BE2C (cell line): ENCODE measurements around the gene CAMK1D.

Experiments used
- DNase-seq: peaks from one replicate; pipeline ENCODE4 v3.0.0-alpha.2; 2020
- H3K27me3 ChIP-seq: fragments of 250-450 bp; sonication (Bioruptor Pico); 2 replicates; pipeline ENCODE4 v1.5.1; 2020; ENCODE audit warnings: mild to moderate bottlenecking
- H3K36me3 ChIP-seq: fragments of 250-450 bp; sonication (Bioruptor Pico); 2 replicates; pipeline ENCODE4 v1.5.1; 2020; ENCODE audit warnings: mild to moderate bottlenecking
- H3K4me1 ChIP-seq: fragments of 250-450 bp; sonication (Bioruptor Pico); 2 replicates; pipeline ENCODE4 v1.5.1; 2020
- H3K4me3 ChIP-seq: 2 replicates; pipeline ENCODE4 v1.5.1; 2011; ENCODE audit warnings: low read depth, low read length
- H3K9me3 ChIP-seq: fragments of 250-450 bp; sonication (Bioruptor Pico); 2 replicates; pipeline ENCODE4 v1.5.1; 2020
- CTCF ChIP-seq: IDR thresholded peaks from 2 replicates; pipeline ENCODE4 v1.5.1; 2012; ENCODE audit warnings: mild to moderate bottlenecking, low read depth, low read length

Gene CAMK1D

DNA sequence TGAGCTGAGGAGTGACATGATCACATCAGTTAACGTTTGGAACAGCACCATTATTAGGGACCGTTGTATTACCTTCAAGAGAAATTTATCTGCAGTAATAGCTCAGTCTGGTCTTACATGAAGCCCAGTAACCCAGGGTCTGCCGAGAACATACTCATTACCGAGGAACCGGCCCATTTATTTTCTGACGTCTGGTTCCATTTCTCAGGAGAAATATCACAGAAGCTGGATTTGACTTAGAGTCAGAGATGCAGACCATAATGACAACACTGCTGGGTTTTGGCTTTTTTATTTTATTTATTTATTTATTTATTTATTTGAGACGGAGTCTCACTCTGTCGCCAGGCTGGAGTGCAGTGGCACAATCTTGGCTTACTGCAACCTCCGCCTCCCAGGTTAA, 489.0 kb downstream of the CAMK1D start:
- no peak overlapping the region for H3K4me3 ChIP-seq
- TF ChIP-seq CTCF = no peak
- H3K27me3 ChIP-seq = no peaks in the 10 kb centered on the region
- no peaks in the 10 kb centered on the region for H3K36me3 ChIP-seq
- no peaks in the 10 kb centered on the region for H3K9me3 ChIP-seq
- H3K4me1 ChIP-seq = no peaks in the 10 kb centered on the region
- DNase-seq = no peak

- no peak for DNase-seq
- Histone ChIP-seq H3K36me3 (no peaks in the 10 kb centered on the region), H3K4me3 (no peak overlapping the region), H3K4me1 (no peaks in the 10 kb centered on the region), H3K9me3 (no peaks in the 10 kb centered on the region), H3K27me3 (no peaks in the 10 kb centered on the region)
- TF ChIP-seq CTCF = no peak
Measured at GRCh38 chr10:12838995-12839927, 489.9 kb downstream of the CAMK1D start.

DNA sequence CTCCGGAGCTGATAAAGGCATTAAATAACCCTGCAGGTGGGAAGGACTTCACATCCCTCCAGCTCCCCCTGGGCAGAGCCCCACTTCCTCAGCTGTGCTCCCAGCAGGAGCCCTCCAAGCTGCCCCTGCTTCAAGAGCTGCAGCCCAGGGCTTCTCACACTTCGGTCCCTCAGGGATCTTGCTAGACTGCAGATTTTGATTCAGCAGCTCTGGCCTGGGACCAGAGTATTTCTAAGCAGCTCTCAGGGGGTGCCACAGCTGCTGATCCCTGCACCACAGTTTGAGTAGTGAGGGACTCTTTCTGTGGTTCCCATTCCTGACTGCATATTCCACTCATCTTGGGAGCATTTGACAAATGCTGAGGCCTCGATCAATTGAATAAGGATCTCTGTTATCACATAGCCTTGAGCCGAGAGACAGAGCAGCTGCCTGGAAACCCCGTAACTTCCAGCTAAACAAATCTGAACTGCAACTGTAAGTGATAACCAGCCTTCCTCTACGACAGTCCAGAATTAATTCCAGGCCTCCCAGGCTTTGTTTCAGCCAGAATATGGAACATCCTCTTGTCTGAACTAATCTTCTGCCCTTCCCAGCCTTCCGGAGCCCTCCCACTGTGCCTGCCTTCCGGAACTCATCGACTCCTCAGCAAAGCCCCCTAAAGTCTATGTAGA, 490.7 kb downstream of the CAMK1D start:
- no peak overlapping the region for H3K4me3 ChIP-seq
- no peak for TF ChIP-seq CTCF
- H3K27me3 ChIP-seq = no peaks in the 10 kb centered on the region
- no peaks in the 10 kb centered on the region for H3K9me3 ChIP-seq
- H3K36me3 ChIP-seq = no peaks in the 10 kb centered on the region
- no peaks in the 10 kb centered on the region for H3K4me1 ChIP-seq
- peak; percentile 26 for DNase-seq

DNA sequence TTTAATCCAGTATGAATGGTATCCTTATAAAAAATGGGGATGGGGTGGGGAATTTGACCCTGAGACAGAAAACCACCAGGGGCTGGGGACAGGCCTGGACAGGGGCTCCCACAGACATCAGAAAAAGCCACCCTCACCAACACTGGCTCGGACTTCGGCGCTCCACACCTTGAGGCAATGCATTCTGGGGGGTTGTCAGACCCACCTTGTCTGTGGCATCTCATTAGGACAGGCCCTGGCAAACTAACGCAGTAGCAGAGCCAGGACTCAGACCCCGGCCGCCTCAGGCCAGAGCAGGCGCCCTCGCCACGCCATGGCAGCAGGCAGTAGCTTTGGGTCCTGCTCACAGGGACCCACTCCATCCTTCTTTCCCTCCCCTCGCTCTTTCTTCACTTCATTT, 492.1 kb downstream of the CAMK1D start:
- Histone ChIP-seq H3K9me3 (no peaks in the 10 kb centered on the region), H3K4me3 (no peak overlapping the region), H3K4me1 (no peaks in the 10 kb centered on the region), H3K36me3 (no peaks in the 10 kb centered on the region), H3K27me3 (no peaks in the 10 kb centered on the region)
- no peak for DNase-seq
- TF ChIP-seq CTCF = no peak

DNA sequence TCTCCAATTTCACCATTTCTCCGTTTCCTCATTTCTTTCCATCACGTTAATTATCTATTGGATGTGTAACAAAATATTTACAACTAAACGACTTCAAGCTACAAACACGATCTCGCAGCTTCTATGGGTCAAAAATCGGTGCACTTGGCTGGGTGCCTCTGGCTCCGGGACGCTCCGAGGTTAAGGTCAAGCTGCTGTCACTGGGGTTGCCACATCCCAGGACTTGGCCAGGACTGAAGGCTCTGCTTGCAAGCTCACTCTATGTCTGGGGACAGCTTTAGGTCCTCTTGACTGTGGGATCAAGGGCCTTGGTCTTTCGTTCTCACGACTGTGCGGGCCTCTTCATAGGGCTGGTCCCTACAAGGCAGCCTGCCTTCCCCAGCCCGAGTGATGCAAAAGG, 492.5 kb downstream of the CAMK1D start:
- Histone ChIP-seq H3K36me3 (no peaks in the 10 kb centered on the region), H3K4me3 (no peak overlapping the region), H3K9me3 (no peaks in the 10 kb centered on the region), H3K27me3 (no peaks in the 10 kb centered on the region), H3K4me1 (no peaks in the 10 kb centered on the region)
- DNase-seq = no peak
- TF ChIP-seq CTCF = no peak

DNA sequence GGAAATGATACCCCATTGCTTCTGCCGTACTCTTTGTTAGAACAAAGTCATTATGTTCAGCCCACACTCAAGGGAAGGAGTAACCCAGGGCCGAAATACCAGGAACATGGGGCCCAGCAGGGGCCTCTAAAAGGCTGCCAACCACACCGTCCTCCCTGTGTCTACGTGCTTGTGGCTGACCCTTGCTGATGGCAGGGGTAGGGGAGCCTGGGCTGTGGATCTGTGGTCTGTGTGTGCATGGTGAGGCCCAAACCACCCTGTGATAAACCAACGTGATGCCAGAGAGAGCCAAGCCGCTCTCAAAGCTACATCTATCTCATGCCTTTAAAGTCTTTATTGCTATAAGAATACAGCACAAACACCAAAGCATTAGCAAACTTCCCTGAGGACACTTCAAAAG, 493.0 kb downstream of the CAMK1D start:
- DNase-seq = no peak
- no peaks in the 10 kb centered on the region for H3K4me1 ChIP-seq
- H3K4me3 ChIP-seq = no peak overlapping the region
- no peaks in the 10 kb centered on the region for H3K9me3 ChIP-seq
- H3K36me3 ChIP-seq = no peaks in the 10 kb centered on the region
- H3K27me3 ChIP-seq = no peaks in the 10 kb centered on the region
- no peak for TF ChIP-seq CTCF
